GM10847 (cell line): ENCODE results near the gene CDK14.

Experiments used
- POLR2A ChIP-seq: IDR thresholded peaks from 2 replicates; pipeline ENCODE4 v1.6.1; 2011; ENCODE audit not compliant: insufficient read length; ENCODE audit errors: extremely low read depth

CDK14 gene

GRCh38 chr7:90736968-90737939 lies 141.1 kb downstream of the CDK14 start:
- TF ChIP-seq POLR2A: no peak

GRCh38 chr7:90738249-90738648 lies 142.1 kb downstream of the CDK14 start:
- TF ChIP-seq POLR2A: no peak

DNA sequence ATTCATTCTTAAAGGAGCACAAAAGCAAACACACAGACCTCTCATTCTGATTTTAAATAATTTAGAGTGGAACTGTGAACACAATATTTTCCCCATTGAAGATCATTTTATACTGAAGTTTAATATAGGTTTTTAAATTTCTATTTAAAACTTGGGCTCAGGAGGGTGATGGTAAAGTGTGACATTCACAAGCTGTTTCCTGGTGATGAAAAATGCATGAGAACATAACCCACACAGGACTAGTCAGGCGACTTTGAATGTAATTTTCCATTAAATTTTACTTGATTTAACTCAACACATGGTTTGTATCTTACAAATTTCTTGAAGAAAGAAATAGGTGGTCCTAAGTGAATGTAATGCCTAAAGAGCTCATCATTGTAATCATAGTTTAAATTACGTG lies 143.6 kb downstream of the CDK14 start:
- TF ChIP-seq POLR2A: no peak

DNA sequence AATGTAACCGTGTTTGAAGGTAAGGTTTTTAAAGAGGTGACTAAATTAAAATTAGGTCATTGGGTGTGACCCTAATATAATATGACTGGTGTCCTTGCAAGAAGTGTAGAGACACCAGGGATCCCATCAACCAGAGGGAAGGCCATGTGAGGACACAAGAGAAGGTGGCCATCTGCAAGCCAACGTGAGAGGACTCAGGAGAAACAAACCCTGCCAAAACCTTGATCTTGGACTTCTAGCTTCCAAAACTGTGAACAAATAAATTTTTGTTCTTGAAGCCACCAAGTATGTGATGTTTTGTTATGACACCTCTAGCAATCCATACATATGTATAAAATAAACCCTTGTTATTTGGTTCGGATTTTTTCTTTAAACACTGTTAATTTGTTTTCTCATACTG lies 144.3 kb downstream of the CDK14 start:
- no peak for TF ChIP-seq POLR2A

GRCh38 chr7:90743626-90744025 lies 147.5 kb downstream of the CDK14 start:
- TF ChIP-seq POLR2A: no peak

DNA sequence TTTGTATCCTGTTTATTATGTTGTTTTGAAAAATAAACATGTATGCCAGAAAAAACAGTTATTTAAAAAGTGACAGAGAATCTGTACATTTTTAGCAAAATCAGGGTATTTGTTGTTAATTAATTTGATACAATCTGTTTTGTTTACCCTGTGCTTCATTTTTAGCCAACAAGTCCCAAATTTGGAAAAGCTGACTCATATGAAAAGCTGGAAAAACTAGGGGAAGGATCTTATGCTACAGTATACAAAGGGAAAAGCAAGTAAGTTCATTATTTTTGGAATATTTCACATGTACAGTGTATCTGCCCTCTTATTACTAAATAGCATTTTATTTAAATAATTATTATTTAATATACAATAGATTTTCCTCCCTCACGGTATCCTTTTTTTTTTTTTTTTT lies 151.4 kb downstream of the CDK14 start:
- TF ChIP-seq POLR2A: no peak

DNA sequence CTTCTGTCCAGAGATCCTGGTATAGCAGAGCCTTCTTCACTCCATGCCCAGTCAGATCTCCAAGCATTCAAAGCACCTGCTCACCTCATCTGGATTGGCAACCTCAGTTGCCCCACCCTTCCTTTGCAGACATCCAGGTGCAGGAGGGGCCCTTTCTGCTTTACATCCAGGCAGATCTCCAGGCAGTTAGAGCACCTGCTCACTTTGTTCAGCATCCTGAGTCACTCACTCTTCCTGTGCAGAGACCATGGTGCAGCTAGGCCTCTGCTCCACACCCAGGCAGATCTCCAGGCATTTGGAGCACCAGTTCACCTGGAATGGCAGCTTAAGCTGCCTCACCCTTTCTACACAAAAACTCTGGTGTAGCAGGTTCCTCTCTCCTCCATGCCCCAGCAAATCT lies 153.1 kb downstream of the CDK14 start:
- TF ChIP-seq POLR2A: no peak

DNA sequence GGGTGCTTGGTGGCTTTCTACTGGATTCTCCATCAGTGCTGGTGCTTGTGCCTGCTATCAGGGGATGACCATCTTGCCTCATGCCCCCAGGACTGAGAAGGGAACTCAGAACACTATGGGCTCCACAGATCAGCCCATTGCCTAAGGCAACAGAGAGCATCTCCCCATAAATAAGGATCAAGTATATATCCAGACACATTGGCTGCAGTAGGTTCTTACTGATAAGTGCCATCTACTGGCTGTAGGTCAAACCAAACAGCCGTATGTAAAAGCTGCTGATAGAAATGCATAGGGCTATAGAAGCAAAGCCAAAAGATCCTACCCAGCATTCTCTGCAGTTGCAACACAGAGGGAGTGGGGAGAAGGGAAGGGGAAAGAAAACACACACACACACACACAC lies 153.7 kb downstream of the CDK14 start:
- TF ChIP-seq POLR2A: no peak

- no peak for TF ChIP-seq POLR2A
Measured at GRCh38 chr7:90751595-90751994, 155.5 kb downstream of the CDK14 start.

DNA sequence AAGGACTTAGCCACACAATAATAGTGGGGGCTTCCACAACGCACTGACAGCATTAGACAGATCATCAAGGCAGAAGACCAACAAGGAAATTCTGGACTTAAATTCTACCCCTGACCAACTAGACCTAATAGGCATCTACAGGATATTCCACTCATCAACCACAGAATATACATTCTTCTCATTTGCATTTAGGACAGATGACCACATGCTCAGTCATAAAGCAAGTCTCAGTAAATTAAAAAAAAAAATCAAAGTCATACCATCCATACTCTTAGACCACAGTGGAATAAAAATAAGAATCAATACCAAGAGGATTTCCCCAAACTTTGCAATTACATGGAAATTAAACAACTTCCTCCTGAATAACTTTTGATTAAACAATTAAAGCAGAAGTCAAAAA lies 155.9 kb downstream of the CDK14 start:
- no peak for TF ChIP-seq POLR2A

GRCh38 chr7:90755041-90755440 lies 158.9 kb downstream of the CDK14 start:
- no peak for TF ChIP-seq POLR2A

DNA sequence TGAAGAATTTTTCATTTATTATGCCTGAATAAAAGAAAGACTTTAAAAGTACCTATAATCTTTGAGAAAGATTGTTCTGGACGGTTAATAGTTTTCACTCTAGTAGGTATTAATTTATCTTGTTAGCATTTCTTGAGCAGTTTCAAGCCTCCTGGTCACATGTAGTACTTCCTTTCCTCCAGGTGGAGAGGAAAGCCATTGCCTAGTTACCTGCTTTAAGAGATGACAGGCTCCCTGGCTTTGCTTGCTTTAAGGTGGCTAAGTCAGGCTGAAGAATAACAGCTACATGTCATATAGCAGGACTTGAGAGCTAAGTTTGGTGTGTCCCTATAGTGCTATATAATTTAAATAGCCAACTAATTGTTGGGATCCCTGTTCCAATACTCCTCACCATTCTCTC lies 160.2 kb downstream of the CDK14 start:
- no peak for TF ChIP-seq POLR2A

- TF ChIP-seq POLR2A: no peak
Measured at GRCh38 chr7:90758933-90759562, 162.9 kb downstream of the CDK14 start.

- TF ChIP-seq POLR2A: no peak
Measured at GRCh38 chr7:90759710-90760109, 163.6 kb downstream of the CDK14 start.

DNA sequence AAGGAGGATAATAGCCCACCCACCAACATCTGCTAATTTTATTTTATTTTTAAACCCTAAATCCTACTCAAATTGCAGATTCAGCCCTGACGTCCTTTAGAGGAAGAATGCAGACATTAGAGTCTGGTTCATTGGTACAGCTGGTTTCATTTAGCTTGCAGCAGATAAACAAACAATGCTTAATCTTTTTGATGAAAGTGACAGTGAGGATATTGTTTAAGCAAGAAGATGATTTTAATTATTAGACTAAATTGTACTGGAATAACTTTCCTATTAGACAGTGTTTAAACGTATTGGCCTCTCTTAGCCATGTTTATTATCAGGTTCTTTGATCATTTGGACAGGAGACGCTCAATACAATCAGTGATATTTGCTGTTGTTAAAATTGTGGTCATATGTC lies 164.8 kb downstream of the CDK14 start:
- TF ChIP-seq POLR2A: no peak

DNA sequence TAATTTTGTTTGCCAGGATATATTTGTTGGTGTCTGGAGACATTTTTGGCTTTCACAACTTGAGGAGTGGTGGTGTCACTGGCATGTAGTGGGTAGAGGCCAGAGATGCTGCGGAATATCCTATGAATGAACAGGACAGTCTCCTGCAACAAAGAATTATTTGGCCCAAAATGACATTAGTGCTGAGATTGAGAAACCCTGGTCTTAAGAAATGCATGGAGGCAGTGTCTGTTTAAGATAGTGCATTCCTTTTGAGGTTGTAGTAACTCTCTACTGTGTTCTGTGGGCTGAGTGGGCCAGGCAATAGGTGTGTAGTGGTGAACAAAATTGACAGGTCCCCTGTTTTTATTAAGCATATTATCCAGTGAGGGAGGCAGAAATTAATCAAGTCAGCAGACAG lies 165.5 kb downstream of the CDK14 start:
- no peak for TF ChIP-seq POLR2A
